DMS 273 (cell line): ENCODE data around the gene SEMA3A.
"Not testable (repeated sequence)": the region's sequence is repeated elsewhere in the genome, so short reads cannot be mapped to it uniquely, and the experiment has no call there.

Experiments used
- DNase-seq: peaks from one replicate; lab custom pipeline; 2025; ENCODE audit not compliant: unreplicated experiment; lab: John Stamatoyannopoulos, UW

SEMA3A gene

DNA sequence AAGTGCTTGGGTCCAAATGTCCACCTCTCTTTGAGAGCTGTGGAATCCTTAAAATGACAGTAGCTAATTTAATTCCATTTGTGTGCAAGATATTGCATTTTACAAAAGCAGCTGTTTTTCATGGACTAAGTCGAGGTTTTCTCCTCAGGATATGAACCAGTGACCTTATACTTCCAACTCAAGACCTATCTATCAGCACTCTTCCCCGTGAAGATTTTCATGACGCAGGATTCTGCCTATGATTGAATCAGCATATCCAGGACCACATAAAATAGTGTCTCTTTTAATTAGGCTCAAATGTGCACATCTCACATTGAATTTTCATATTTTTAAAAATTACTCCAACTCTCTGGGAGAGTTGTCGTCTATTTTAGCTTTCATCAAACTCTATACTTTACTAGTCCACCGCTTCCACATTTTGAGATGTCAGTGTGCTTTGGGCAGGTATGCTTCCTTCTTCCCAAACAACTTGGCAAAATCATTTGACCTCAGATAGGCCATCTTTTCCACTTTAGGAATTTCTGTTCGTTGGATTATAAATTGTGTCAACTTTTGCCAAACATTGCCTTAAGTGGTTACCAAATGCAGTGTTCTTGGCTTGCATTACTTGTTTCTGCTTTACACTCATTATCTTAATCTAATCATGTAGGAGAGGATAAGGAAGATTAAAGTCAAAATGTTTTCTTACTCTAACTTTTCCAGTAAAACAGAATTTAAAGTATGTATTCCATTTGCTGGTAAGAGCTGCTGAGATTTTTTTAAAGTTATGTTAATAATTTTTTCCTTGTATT lies 39.4 kb downstream of the SEMA3A start:
- no peak for DNase-seq

DNA sequence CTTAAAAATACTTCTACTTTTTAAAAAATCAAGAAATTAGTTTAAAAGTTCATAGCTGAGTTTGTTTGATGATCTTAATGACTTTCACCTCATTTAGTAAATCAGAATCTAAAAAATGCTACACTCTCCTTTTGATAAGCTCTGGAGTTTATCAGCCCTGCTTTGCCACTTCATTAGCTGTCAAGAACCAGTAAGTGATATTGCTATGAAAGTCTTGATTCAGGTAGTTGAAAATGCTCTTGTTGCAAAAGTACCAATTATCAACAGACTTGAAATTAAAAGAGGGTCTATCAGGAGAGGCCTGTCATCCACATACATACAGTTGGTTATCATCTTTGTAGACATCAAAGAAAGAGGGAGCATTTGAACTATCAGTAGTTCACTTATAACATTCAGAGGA lies 41.6 kb downstream of the SEMA3A start:
- DNase-seq: no peak

DNA sequence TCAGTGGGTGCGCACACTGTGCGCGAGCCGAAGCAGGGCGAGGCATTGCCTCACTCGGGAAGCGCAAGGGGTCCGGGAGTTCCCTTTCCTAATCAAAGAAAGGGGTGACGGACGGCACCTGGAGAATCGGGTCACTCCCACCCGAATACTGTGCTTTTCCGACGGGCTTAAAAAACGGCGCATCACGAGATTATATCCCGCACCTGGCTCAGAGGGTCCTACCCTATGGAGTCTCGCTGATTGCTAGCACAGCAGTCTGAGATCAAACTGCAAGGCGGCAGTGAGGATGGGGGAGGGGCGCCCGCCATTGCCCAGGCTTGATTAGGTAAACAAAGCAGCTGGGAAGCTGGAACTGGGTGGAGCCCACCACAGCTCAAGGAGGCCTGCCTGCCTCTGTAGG lies 44.2 kb downstream of the SEMA3A start:
- not testable (repeated sequence) for DNase-seq

DNA sequence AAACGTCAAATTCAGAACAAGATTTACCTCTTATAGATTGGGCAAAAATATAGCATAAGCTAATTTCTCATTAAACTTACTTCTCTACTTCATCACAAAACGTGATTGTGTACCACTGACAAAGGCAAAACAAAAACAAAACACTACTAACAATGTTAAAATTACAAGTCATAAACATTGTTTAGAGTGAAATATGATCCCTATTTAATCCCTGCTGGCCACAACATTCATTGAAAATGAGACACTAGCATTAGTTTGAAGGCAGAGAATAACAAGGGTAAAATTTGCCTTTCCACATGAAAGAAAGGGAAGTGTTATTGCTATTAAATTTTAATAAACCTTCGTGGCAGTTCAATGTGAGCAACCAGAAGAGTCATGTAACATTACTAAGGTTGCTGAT lies 45.0 kb downstream of the SEMA3A start:
- no peak for DNase-seq

DNA sequence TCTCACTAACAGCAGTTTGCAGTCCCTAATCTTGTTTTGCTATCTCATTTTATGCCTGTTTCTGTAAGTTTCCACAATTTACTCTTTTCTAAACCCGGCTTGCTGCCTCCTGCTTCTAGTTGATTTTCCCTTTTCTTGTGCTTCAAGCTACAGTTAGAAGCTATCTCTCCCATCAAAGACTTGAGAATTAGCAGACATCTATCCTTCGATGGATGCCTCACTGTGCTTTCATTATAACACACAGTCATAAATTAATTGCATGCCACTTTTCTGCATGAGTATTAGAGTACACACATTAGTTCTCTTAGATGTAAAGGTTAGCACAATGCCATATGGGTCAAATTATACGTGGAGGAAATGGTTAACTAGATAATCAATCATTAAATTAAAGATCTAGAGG lies 48.7 kb downstream of the SEMA3A start:
- DNase-seq: peak; percentile 43

DNA sequence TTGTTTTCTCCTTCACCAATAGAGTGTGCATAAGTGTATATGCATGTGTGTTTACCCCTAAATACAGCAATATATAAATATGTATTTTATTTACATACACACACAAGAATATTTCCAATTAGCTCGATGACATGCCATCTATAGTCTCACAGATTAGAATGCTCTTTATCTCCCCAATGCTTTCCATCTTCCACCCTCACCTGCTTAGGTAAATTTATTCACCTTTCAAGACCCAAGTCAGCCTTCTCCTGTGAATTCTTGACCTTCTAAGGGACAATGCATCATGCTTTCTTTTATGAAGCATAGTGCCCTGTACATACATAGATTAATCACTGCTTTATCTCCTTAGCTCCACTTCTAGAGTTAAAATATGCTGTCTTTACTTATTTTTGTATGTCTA lies 49.7 kb downstream of the SEMA3A start:
- no peak for DNase-seq

DNA sequence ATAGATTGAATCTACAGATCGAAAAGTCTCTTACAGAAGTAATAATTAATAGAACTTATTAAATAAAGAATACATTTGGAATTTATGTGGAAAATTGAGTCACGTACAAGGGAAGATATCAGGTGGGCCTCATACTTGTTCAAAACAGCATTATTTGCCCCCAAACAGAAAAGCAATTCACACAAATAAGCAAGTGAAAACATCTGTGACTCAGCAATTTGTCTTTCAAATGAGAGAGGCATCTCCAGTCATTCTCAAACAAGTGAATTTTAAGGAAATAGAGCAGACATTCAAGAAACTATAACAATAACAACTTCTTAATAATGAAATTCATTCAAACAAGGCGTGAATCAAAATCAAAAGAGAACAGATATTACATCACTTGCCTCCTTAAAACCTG lies 50.1 kb downstream of the SEMA3A start:
- peak; percentile 33 for DNase-seq

DNA sequence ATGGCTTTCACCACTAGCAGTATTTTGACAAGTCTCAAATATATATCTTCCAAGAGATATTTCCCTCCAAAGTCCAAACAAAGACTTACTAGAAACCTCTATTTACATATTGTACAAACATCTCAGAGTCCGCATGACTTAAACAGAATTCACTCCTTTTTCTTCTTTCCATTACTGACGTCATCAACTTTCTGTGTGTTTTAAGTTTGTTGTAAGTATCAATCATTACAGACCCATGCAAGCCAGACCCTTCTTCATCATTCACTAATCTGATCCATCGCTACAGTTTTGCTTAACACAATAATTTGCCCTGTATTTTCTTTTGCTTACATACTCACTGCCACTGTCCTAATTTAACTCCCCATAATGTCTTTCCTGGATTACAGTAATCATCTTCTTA lies 51.9 kb downstream of the SEMA3A start:
- DNase-seq: no peak

DNA sequence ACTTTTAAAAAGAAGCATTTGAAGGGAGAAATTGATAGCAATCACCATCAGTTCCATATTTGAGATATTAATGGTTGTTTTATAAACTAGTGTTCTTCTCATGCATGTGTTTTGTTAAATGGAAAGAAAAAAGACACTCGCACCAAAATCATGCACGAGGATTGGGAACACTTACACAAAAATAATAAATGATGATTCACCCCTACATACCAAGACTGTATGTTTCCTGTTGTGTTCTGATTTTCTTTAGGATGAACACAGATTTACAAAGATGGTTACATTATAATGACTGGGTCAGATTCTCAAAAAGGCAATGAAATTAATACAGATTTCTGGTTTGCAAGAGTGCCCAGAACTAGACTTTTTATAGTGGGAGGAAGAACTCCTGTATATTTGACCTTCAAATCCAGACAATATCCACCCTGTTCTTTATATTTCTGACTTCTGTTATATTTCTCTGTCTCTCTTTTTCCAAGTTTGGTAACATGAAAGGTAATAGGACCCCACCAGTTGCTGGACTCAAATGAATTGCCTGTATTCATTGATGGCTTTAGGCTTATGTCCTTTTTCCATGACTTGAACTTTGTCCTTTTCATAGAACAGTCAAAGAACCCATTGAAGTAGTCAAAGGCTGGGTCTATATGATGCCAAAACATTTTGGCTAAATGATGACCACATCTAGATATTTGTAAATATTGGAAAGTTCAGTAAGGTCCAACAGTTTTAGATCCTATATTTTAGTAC lies 54.4 kb downstream of the SEMA3A start:
- DNase-seq: no peak

DNA sequence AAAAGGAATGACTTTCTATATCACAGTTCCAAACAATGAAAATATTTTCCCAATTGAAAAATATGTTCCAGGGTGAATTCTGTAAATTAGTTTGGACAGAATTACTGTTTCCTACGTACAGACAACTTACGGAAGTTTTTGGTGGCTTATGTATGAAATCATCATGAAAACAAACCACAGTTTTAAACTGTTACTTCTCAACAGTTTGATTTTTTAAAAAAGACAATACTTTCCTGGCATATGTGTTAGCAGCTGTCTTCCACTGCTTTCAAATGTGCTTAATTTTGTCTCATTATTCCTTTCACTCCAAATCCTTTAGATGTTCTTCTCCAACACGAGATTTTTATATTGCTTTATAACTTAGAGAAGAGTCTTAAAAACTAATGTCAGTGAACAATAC lies 56.2 kb downstream of the SEMA3A start:
- DNase-seq: peak; percentile 26

DNA sequence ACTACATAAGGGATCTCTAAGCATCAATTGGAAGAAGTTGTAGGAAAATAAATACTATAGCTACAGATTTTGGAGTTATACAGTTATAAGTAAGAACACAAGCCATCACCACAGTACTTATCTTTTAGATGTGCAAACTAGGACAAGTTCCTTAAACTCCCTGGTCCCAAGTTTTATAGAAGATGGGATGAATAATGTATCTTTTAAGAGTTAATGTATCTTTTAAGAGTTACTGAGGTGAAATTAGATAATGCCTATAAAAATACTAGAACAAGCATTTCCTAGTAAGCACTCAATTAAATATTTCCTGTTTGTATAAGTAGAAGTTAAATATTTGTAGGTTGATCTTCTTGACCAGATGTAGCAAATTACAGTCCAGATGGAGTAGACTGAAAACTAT lies 56.8 kb downstream of the SEMA3A start:
- DNase-seq: peak; percentile 33

DNA sequence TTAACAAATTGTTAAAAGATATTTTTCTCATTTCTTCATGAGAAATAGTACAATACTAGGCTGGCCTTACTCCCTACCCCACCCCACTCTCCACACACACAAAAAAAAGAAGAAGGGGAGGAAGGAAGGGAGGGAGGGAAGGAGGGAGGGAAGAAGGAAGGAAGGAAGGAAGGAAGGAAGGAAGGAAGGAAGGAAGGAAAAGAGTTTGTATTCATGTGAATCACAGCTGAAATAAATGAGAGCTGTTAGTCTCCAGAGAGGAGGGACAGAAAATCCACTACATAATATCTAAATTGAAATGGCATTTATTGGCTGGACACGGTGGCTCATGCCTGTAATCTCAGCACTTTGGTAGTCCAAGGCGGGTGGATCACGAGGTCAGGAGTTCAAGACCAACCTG lies 57.8 kb downstream of the SEMA3A start:
- no peak for DNase-seq

DNA sequence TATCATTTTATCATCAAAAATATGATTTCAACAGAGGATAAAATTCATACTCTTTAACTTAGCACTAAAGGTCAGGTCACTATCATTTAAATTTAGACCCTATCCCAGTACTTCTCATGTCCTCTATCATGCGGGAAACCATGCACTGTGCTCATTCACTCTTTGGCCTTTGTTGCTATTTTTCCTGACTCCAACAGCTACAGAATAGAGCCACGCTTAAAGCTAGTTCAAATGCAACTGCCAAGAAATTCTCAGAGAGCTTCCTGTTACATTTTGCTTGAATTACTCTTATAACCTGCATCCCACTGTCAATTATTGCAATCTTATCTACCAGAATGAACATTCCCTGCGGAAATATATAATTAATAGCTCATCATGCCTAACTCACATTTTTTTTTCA lies 58.3 kb downstream of the SEMA3A start:
- no peak for DNase-seq

DNA sequence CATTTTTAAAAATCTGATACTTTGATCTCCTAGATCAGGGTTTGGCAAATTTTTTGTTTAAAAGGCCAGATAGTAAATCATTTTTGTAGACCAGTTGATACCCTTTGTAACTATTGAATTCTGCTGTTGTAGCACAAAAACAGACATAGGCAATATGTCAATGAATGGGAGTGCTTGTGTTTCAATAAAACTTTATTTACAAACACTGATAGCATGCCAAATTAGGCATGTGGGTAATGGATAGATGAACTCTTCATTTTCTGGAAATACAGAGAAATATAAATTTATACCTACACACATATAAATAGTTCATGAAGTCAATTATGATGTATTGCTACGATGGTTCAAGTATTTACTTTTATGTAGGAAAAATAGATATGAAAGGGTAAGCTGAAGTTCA lies 60.4 kb downstream of the SEMA3A start:
- no peak for DNase-seq

DNA sequence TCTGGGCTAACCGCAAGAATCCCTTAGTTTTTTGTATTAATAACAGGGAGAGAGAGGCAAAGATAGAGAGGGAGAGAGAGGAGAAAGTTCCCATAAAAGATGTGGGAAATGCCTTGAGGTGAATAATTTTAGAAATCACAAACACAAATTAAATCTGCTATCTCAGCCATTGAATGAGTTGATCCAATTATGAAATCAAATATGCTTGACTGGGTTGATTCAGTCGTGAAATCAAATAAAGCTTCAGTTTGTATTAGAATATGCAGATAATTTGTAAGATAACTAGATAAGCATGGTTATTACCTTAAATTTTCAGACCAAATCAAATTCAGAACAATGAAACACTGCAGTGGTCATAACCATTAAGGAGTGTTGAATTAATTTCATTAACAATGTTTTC lies 68.9 kb downstream of the SEMA3A start:
- DNase-seq: no peak

DNA sequence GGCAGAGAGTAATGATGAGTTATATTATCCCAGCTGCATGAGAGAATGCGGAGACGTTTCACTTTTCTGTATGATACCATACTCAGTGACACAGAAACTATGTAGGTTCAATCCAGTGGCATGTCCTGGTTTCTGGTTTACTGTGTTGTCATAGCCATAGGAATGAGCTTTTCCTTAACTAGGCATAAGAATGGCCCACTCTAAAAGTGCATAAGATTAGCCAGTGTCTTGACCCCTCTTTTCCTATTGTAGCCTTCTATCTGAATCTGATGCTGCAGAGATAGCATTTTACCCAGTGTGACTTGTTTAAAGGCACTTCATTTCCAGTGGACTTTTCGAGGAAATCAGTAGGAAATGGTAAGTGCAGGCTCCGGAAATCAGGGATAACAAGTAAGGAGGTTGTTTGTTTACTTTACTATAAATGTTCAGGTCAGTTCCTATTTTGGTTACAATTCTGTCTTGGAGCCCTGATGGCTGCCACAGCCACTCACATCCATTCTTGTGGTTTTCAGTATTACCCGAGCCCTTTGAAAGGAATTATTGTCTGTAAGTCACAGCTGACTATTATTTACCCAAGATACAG lies 70.5 kb downstream of the SEMA3A start:
- peak; percentile 30 for DNase-seq

DNA sequence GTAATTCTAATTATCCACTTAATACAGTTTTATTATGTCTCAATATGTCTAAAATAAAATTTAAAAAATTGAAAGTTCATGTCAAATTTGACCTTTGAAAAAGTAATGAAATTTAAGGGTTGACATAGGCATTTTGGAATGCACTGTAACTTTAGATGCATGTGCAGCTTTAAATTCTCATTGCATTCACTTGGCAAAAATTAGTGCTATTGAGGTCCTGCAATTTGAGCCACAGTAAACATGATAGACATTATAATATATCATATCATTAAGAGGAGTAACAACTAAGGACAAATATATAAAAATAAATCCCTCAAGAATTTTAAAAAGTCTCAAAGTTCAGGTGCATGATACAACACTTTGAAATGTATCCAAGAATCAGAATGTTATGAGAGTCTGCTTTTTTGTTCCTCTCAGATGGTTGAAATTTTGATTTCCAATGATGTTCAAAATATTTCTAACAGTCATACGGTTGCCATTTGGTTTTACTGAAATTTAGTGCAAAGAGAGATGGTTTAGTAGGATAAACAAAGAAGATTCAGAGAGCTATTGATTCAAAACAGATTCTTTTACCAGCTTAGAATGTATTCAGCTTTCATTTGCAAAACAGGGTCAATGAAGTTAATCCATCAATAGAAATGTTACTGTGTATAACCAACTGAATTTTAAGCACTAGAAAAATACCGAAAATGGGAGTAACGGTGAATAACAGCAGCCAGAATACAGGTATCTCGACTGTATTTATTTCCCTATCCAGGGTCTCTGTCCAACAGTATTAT lies 71.8 kb downstream of the SEMA3A start:
- no peak for DNase-seq

DNA sequence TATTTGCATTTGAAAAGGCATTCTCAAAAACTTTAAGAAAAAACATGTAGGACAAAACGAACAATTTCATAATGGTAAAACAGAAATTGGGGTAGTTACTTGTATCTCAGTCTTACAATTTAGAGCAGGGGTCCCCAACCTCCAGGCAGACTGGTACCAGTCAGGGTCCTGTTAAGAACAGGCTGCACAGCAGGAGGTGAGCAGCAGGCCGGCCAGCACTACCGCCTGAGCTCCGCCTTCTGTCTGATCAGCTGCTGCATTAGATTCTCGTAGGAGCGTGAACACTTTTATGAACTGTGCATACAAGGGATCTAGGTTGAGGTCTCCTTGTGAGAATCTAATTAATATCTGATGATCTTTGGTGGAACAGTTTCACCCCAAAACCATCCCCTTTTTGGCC lies 77.3 kb downstream of the SEMA3A start:
- DNase-seq: peak; percentile 80

DNA sequence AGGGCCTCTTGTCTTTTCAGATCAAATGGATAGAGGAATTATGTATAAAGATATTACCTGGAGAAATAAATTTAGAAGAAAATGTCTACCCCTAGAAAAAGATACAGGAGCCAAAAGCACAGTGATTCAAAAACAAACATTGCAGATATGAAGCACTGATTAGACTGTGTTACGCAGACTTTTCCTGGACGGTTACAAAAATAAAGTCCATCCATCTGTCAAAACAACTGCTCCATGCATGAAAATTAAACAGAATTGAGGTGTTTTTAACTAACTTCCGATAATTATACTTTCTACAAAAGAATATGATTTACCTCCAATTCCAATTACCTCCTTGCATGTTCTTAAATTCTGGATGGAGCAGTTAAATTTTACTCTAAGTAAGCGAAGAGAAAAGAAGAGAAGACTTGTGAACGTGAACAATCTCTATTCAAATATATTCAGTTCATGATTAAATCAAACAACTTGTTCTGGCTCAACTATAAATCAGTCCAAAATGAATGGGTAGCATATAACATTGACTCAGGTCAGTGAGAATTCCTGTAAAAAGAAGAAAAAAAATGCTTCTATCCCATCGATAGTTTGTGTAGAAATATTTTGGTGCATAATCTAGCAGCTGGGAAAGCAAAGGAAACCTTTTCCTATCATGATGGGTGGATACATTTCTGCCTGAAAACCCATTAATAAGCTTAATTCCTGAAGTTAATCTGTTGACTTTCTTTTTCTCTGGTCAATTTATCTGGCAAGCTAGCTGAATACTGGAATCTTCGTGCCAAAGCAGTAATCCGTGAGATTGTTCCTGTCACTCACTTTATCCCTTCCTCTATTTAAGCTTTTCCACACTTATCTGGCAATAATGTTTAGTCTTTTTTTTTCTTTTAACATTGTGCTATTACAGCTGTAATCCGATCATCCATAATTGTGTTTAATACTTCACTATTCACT lies 80.4 kb downstream of the SEMA3A start:
- peak; percentile 74 for DNase-seq

DNA sequence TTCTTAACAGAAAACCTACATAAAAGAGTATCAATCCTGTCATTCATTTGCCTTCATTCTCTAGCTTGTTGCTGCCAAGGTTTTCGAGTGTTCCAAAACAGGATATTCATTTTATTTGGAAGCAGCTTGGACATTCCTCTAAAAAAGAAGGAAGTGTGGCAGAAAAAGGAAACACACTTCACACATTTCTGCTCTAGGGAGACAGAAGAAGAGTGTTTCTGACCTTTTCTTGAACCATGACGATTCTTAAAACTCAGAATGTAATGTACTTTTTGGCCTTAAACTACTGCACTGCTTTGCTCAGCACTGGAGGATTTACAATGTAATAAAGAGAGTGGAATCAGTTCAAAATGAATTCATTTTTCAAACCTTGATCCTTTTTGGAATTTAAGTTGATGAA lies 81.3 kb downstream of the SEMA3A start:
- peak; percentile 66 for DNase-seq
